Astrocyte (in vitro differentiated cells and primary cell): ENCODE results near the gene LCN10.

ENCODE experiments used
- EZH2 ChIP-seq: IDR thresholded peaks from 2 replicates; pipeline ENCODE4 v1.6.1; 2012; ENCODE audit warnings: mild to moderate bottlenecking, low read length, inconsistent platforms; ENCODE audit not compliant: insufficient read depth
- TF ChIP-seq, protein P1 (sequence below): IDR thresholded peaks from 2 replicates; pipeline ENCODE4 v1.5.1; 2011; ENCODE audit warnings: low read depth, mild to moderate bottlenecking, inconsistent platforms, low read length, moderate library complexity; ENCODE audit not compliant: insufficient read depth

GRCh38 chr9:136753371-136754058 lies 10.8 kb upstream of the LCN10 start:
- no peak for TF ChIP-seq EZH2
- TF ChIP-seq, protein P1, sequence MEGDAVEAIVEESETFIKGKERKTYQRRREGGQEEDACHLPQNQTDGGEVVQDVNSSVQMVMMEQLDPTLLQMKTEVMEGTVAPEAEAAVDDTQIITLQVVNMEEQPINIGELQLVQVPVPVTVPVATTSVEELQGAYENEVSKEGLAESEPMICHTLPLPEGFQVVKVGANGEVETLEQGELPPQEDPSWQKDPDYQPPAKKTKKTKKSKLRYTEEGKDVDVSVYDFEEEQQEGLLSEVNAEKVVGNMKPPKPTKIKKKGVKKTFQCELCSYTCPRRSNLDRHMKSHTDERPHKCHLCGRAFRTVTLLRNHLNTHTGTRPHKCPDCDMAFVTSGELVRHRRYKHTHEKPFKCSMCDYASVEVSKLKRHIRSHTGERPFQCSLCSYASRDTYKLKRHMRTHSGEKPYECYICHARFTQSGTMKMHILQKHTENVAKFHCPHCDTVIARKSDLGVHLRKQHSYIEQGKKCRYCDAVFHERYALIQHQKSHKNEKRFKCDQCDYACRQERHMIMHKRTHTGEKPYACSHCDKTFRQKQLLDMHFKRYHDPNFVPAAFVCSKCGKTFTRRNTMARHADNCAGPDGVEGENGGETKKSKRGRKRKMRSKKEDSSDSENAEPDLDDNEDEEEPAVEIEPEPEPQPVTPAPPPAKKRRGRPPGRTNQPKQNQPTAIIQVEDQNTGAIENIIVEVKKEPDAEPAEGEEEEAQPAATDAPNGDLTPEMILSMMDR = no peak
